ENCODE results near the gene CISH. TPM values are rescaled to one million over a fixed set of nuclear protein-coding genes. Genes with fewer than 3 reads are reported as not detected.

The CISH gene
- total and polyA plus RNA-seq, 9 of the 15 experiments (the other 6 are each of a cell fraction or from before 2014, with no cell fraction given) = 1.7 to 47.7 (median 18.3) TPM

- TF ChIP-seq ATF4 (CRISPR knock-in tag; IDR thresholded peaks at IDR 0.05) = no peak
- no peak for TF ChIP-seq MAFF (IDR thresholded peaks at IDR 0.05; ENCODE audit: low read length)
- TF ChIP-seq ZNF175 (CRISPR knock-in tag; IDR thresholded peaks at IDR 0.05; ENCODE audit: low read depth) = no peak
- no peak for TF ChIP-seq POLR3G (IDR thresholded peaks at IDR 0.05; ENCODE audit: extremely low read depth, insufficient read length, insufficient replicate concordance)
- no peak for TF ChIP-seq ZNF354B (CRISPR knock-in tag; IDR thresholded peaks at IDR 0.05)
- TF ChIP-seq, protein P1, sequence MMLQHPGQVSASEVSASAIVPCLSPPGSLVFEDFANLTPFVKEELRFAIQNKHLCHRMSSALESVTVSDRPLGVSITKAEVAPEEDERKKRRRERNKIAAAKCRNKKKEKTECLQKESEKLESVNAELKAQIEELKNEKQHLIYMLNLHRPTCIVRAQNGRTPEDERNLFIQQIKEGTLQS (IDR thresholded peaks at IDR 0.05) = no peak
- TF ChIP-seq, protein P1 (CRISPR knock-in tag; conservative IDR thresholded peaks at IDR 0.05) = no peak
- 0 out of 2 replicates have a peak, but pooled peaks have one; percentile 16 for TF ChIP-seq ZFX (CRISPR knock-in tag; IDR thresholded peaks at IDR 0.05)
- no peak for TF ChIP-seq HNRNPK (IDR thresholded peaks at IDR 0.05; ENCODE audit: low read depth, low read length, poor library complexity, severe bottlenecking)
- no peak for TF ChIP-seq ATF1 (CRISPR knock-in tag; IDR thresholded peaks at IDR 0.05)
- TF ChIP-seq ATF1 (tag; IDR thresholded peaks at IDR 0.05) = 0 out of 2 replicates have a peak, but pooled peaks have one; percentile 26
- no peak for TF ChIP-seq DPF2 (IDR thresholded peaks at IDR 0.05)
- no peak for TF ChIP-seq SREBF1 (IDR thresholded peaks at IDR 0.05; ENCODE audit: borderline replicate concordance, low read depth, low read length)
- no peak for TF ChIP-seq ZNF347 (CRISPR knock-in tag; IDR thresholded peaks at IDR 0.05; ENCODE audit: low read depth)
- no peak for TF ChIP-seq CEBPG (CRISPR knock-in tag; IDR thresholded peaks at IDR 0.05)
- TF ChIP-seq CEBPG (tag; conservative IDR thresholded peaks at IDR 0.05 in 1 of 2, IDR thresholded peaks at IDR 0.05 in 1 of 2) = no peak
- no peak for TF ChIP-seq HMG20A (CRISPR knock-in tag; conservative IDR thresholded peaks at IDR 0.05)
- no peak for TF ChIP-seq NFIC (IDR thresholded peaks at IDR 0.05)
- TF ChIP-seq RFX1 (IDR thresholded peaks at IDR 0.05) = no peak
- TF ChIP-seq CBX3 (IDR thresholded peaks at IDR 0.05; ENCODE audit: borderline replicate concordance in 1 of 2, low read length in 2 of 2) = no peak
- TF ChIP-seq ELK1 (CRISPR knock-in tag; IDR thresholded peaks at IDR 0.05) = no peak
- no peak for TF ChIP-seq RBM34 (IDR thresholded peaks at IDR 0.05; ENCODE audit: borderline replicate concordance, insufficient read depth, low read length)
- peak; percentile 58 for TF ChIP-seq RBFOX2 (IDR thresholded peaks at IDR 0.05; ENCODE audit: low read depth, low read length)
- TF ChIP-seq RAD51 (IDR thresholded peaks at IDR 0.05; ENCODE audit: borderline replicate concordance, low read depth) = no peak
- no peak for TF ChIP-seq RUNX1 (IDR thresholded peaks at IDR 0.05; ENCODE audit: low read depth)
These were observed 4.1 kb downstream of the CISH start (continued) for GRCh38 chr3:50607271-50608091.

Data from K562 (cell line).